HPDE6-E6E7 (cell line): ENCODE measurements around the gene CPSF6.
A peak's percentile ranks its signal among the peaks of the same experiment; 100 is the strongest.
"Not testable (repeated sequence)": the region's sequence is repeated elsewhere in the genome, so short reads cannot be mapped to it uniquely, and the experiment has no call there.

Source experiments
- DNase-seq: peaks from one replicate; pipeline ENCODE4 v3.0.0; 2011; ENCODE audit warnings: missing footprints; ENCODE audit errors: extremely low spot score

Gene CPSF6

GRCh38 chr12:69258655-69259054, 19.3 kb downstream of the CPSF6 start:
- DNase-seq = no peak

GRCh38 chr12:69262264-69262974, 23.1 kb downstream of the CPSF6 start:
- no peak for DNase-seq

GRCh38 chr12:69265205-69265604, 25.8 kb downstream of the CPSF6 start:
- DNase-seq = no peak

- DNase-seq = not testable (repeated sequence)
Observed at GRCh38 chr12:69265633-69266032, 26.3 kb downstream of the CPSF6 start.

- DNase-seq = peak; percentile 29
Observed at GRCh38 chr12:69266036-69266635, 26.8 kb downstream of the CPSF6 start.

- DNase-seq = no peak
Observed at GRCh38 chr12:69269736-69270135, 30.4 kb downstream of the CPSF6 start.

- no peak for DNase-seq
Observed at GRCh38 chr12:69272511-69272910, 33.1 kb downstream of the CPSF6 start.

GRCh38 chr12:69274861-69275260, 35.5 kb downstream of the CPSF6 start:
- DNase-seq = no peak

- no peak for DNase-seq
Observed at GRCh38 chr12:69275471-69275891, 36.1 kb downstream of the CPSF6 start.

- no peak for DNase-seq
Observed at GRCh38 chr12:69278814-69279782, 39.7 kb downstream of the CPSF6 start.

GRCh38 chr12:69284131-69284530, 44.8 kb downstream of the CPSF6 start:
- peak; percentile 39 for DNase-seq

GRCh38 chr12:69287556-69287955, 48.2 kb downstream of the CPSF6 start:
- no peak for DNase-seq

GRCh38 chr12:69290545-69291277, 51.3 kb downstream of the CPSF6 start:
- DNase-seq = peak; percentile 68

- no peak for DNase-seq
Observed at GRCh38 chr12:69291278-69291593, 51.9 kb downstream of the CPSF6 start.

- no peak for DNase-seq
Observed at GRCh38 chr12:69298133-69298532, 58.8 kb downstream of the CPSF6 start.

- no peak for DNase-seq
Observed at GRCh38 chr12:69298947-69299346, 59.6 kb downstream of the CPSF6 start.

- no peak for DNase-seq
Observed at GRCh38 chr12:69304284-69304683, 64.9 kb downstream of the CPSF6 start.

GRCh38 chr12:69309461-69309860, 70.1 kb downstream of the CPSF6 start:
- no peak for DNase-seq

- DNase-seq = no peak
Observed at GRCh38 chr12:69313209-69313608, 73.8 kb downstream of the CPSF6 start.

- DNase-seq = not testable (repeated sequence)
Observed at GRCh38 chr12:69316784-69317183, 77.4 kb downstream of the CPSF6 start.

- DNase-seq = not testable (repeated sequence)
Observed at GRCh38 chr12:69317233-69317632, 77.9 kb downstream of the CPSF6 start.

GRCh38 chr12:69318225-69318624, 78.9 kb downstream of the CPSF6 start:
- DNase-seq = no peak
